GM19238 (cell line): ENCODE measurements around the gene PSMD1.
"Not testable (repeated sequence)": the region's sequence is repeated elsewhere in the genome, so short reads cannot be mapped to it uniquely, and the experiment has no call there.

Source experiments
- DNase-seq: peaks from one replicate; pipeline ENCODE4 v3.0.0; 2011; ENCODE audit warnings: low spot score; ENCODE audit not compliant: insufficient read length

The PSMD1 gene

GRCh38 chr2:231056453-231057416 lies at the start of gene PSMD1:
TSS of gene PSMD1 (plus strand) at chr2:231056867. CDS start at chr2:231057026, 159 bp downstream.
- peak; percentile 84 for DNase-seq

- DNase-seq: no peak
These were observed 49.2 kb upstream of the PSMD1 start for GRCh38 chr2:231007286-231008098.

- no peak for DNase-seq
These were observed 48.5 kb upstream of the PSMD1 start for GRCh38 chr2:231008131-231008530.

- no peak for DNase-seq
These were observed 47.3 kb upstream of the PSMD1 start for GRCh38 chr2:231009236-231009919.

- DNase-seq: no peak
These were observed 46.4 kb upstream of the PSMD1 start for GRCh38 chr2:231010201-231010730.

GRCh38 chr2:231011526-231011925 lies 45.1 kb upstream of the PSMD1 start:
- no peak for DNase-seq

GRCh38 chr2:231012463-231012862 lies 44.2 kb upstream of the PSMD1 start:
- no peak for DNase-seq

GRCh38 chr2:231013820-231014219 lies 42.8 kb upstream of the PSMD1 start:
- DNase-seq: no peak

GRCh38 chr2:231015478-231015877 lies 41.2 kb upstream of the PSMD1 start:
- no peak for DNase-seq

GRCh38 chr2:231015926-231016325 lies 40.7 kb upstream of the PSMD1 start:
- no peak for DNase-seq

- DNase-seq: no peak
These were observed 40.0 kb upstream of the PSMD1 start for GRCh38 chr2:231016566-231017230.

- no peak for DNase-seq
These were observed 39.5 kb upstream of the PSMD1 start for GRCh38 chr2:231017231-231017598.

GRCh38 chr2:231018184-231018583 lies 38.5 kb upstream of the PSMD1 start:
- DNase-seq: no peak

GRCh38 chr2:231025059-231025458 lies 31.6 kb upstream of the PSMD1 start:
- DNase-seq: not testable (repeated sequence)

- no peak for DNase-seq
These were observed 27.8 kb upstream of the PSMD1 start for GRCh38 chr2:231028889-231029288.

GRCh38 chr2:231029563-231029962 lies 27.1 kb upstream of the PSMD1 start:
- DNase-seq: no peak

GRCh38 chr2:231030725-231031124 lies 25.9 kb upstream of the PSMD1 start:
- DNase-seq: no peak

- DNase-seq: no peak
These were observed 24.0 kb upstream of the PSMD1 start for GRCh38 chr2:231032575-231033140.

GRCh38 chr2:231033147-231034132 lies 23.2 kb upstream of the PSMD1 start:
- no peak for DNase-seq
